Measurements from ENCODE around the gene S100A7A. TPM values are rescaled to one million over a fixed set of nuclear protein-coding genes. Genes with fewer than 3 reads are reported as not detected.
A peak's percentile ranks its signal among the peaks of the same experiment; 100 is the strongest.

The S100A7A gene
- total and polyA plus RNA-seq, 2 of the 8 experiments (the other 6 are each of a cell fraction or from before 2014, with no cell fraction given) = not detected

- Histone ChIP-seq H3K4me1 (replicated peaks in 1 of 4; ENCODE audit: control insufficient read depth in 3 of 4, insufficient read depth in 4 of 4, low read length in 3 of 4) (no peaks in the 10 kb centered on the region; a peak in 1 of 7 replicates), H3K27me3 (replicated peaks in 1 of 4; ENCODE audit: control insufficient read depth in 3 of 4, extremely low read depth in 1 of 4, insufficient read depth in 3 of 4, low read length in 3 of 4) (peaks cover 0 to 11% (median 8%) of the 10 kb centered on the region in 4 experiments; a peak in 6 of 7 replicates), H3K79me2 (ENCODE audit: control insufficient read depth in 1 of 2, insufficient read depth in 2 of 2, low read length in 2 of 2) (no peaks in the 10 kb centered on the region), H3K79me1 (ENCODE audit: low read depth, low read length) (no peaks in the 10 kb centered on the region), H4K91ac (replicated peaks; ENCODE audit: insufficient read length, low read length) (no peak overlapping the region), H3K4me2 (ENCODE audit: insufficient read depth in 1 of 2, low read depth in 2 of 2, low read length in 2 of 2) (no peak overlapping the region), H2AFZ (ENCODE audit: low read length) (no peak overlapping the region), H2BK15ac (ENCODE audit: low read length) (no peak overlapping the region), H3K56ac (replicated peaks; ENCODE audit: insufficient read length, low read depth, low read length) (no peak overlapping the region), H3K23me2 (ENCODE audit: low read depth, low read length) (no peaks in the 10 kb centered on the region; the same call in 1 of the 2 replicates), H4K8ac (ENCODE audit: extremely low read depth, insufficient read depth, low read length) (no peak overlapping the region), H4K5ac (ENCODE audit: insufficient read length, low read depth, low read length) (no peak overlapping the region), H2BK12ac (ENCODE audit: low read depth, low read length) (no peak overlapping the region), H3K18ac (ENCODE audit: extremely low read depth, low read length) (no peak overlapping the region), H2BK5ac (ENCODE audit: low read depth, low read length) (no peak overlapping the region), H3K9ac (replicated peaks in 1 of 4; ENCODE audit: extremely low read depth in 1 of 4, low read depth in 3 of 4, low read length in 3 of 4) (no peak overlapping the region), H3K14ac (ENCODE audit: insufficient read length) (no peak overlapping the region), H3K36me3 (ENCODE audit: control insufficient read depth in 2 of 4, insufficient read depth in 4 of 4, low read length in 3 of 4) (no peaks in the 10 kb centered on the region), H3K4ac (replicated peaks; ENCODE audit: insufficient read length, low read depth, low read length) (no peak overlapping the region), H3K4me3 (ENCODE audit: extremely low read depth in 1 of 4, insufficient read depth in 2 of 4, low read depth in 3 of 4, low read length in 4 of 4) (no peak overlapping the region), H4K20me1 (replicated peaks in 1 of 2; ENCODE audit: control insufficient read depth in 1 of 2, insufficient read depth in 2 of 2, low read length in 2 of 2) (no peaks in the 10 kb centered on the region), H3K23ac (ENCODE audit: insufficient read length) (no peak overlapping the region), H3K27ac (ENCODE audit: low read depth, low read length) (no peak overlapping the region), H2BK20ac (ENCODE audit: low read length) (no peak overlapping the region), H2BK120ac (replicated peaks; ENCODE audit: low read depth, low read length) (no peak overlapping the region), H2AK5ac (ENCODE audit: low read depth, low read length) (no peak overlapping the region), H3K9me3 (ENCODE audit: insufficient read depth in 2 of 2, low read depth in 1 of 2, low read length in 1 of 2) (peaks cover 2 to 3% of the 10 kb centered on the region in 2 experiments; a peak in 1 of 4 replicates)
- ChIA-PET CTCF (ENCODE audit: partially characterized antibody) (interaction anchor here (1.3 to 4.7 kb wide), 4 partner anchors 9 to 108 kb away, joined by 3 to 50 read pairs (median 8); no protein-coding TSS in a partner anchor), POLR2A (ENCODE audit: partially characterized antibody) (no interaction called here)
- 83% methylated on average over 2 of the region's 2 CpGs; no CpG with 5 or more reads in 1 of the 2 experiments for WGBS, 2 experiments (ENCODE audit: extremely low coverage in 1 of 2, insufficient coverage in 1 of 2, insufficient read length in 1 of 2, insufficient replicate concordance in 2 of 2, low coverage in 1 of 2, low lambda C conversion rate in 2 of 2, missing lambda C conversion rate in 1 of 2)
- FAIRE-seq = no peak
- peak in 1 of 2 experiments; percentile 30 for DNase-seq (ENCODE audit: low read depth in 1 of 2, low spot score in 2 of 2)
- no peak for TF ChIP-seq NRF1 (IDR thresholded peaks at IDR 0.05; ENCODE audit: low read depth, low read length)
- TF ChIP-seq KDM5A (IDR thresholded peaks at IDR 0.05; ENCODE audit: low read length) = no peak
- no peak for TF ChIP-seq E2F6 (IDR thresholded peaks at IDR 0.05)
- no peak for TF ChIP-seq CBX5 (IDR thresholded peaks at IDR 0.05; ENCODE audit: low read depth, low read length)
- no peak for TF ChIP-seq TAF7 (optimal IDR thresholded peaks at IDR 0.05; ENCODE audit: borderline replicate concordance, low read depth, low read length)
- TF ChIP-seq ASH2L (IDR thresholded peaks at IDR 0.05; ENCODE audit: low read length) = no peak
- TF ChIP-seq TEAD4 (IDR thresholded peaks at IDR 0.05; ENCODE audit: low read depth, low read length) = no peak
- TF ChIP-seq SIN3A (conservative IDR thresholded peaks at IDR 0.05 in 1 of 2, IDR thresholded peaks at IDR 0.05 in 1 of 2; ENCODE audit: low read depth in 1 of 2, low read length in 2 of 2) = no peak
- TF ChIP-seq RNF2 (IDR thresholded peaks at IDR 0.05; ENCODE audit: borderline replicate concordance, low read depth, low read length, missing control alignments, poor library complexity, severe bottlenecking) = no peak
- TF ChIP-seq CHD1 (IDR thresholded peaks at IDR 0.05; ENCODE audit: low read depth, low read length) = no peak
- TF ChIP-seq TBP (IDR thresholded peaks at IDR 0.05; ENCODE audit: low read depth, low read length) = no peak
- no peak for TF ChIP-seq HDAC2 (IDR thresholded peaks at IDR 0.05; ENCODE audit: borderline replicate concordance in 1 of 2, low read depth in 2 of 2, low read length in 2 of 2)
- TF ChIP-seq HDAC6 (IDR thresholded peaks at IDR 0.05; ENCODE audit: low read depth, low read length) = no peak
These were observed 14.1 kb upstream of the S100A7A start for GRCh38 chr1:153402226-153402625.
